Loucy (cell line): ENCODE measurements around the gene TM9SF3.

ENCODE experiments used
- EZH2phosphoT487 ChIP-seq: fragments of 200-600 bp; IDR thresholded peaks from 2 replicates; pipeline ENCODE4 v1.6.1; 2018; ENCODE audit warnings: antibody characterized with exemption, mild to moderate bottlenecking, moderate library complexity, borderline replicate concordance
- TF ChIP-seq, protein P1 (sequence below): fragments of 200-600 bp; sonication (generic); conservative IDR thresholded peaks from 2 replicates; pipeline ENCODE4 v1.5.1; 2014; ENCODE audit warnings: mild to moderate bottlenecking, antibody characterized with exemption, low read length

DNA sequence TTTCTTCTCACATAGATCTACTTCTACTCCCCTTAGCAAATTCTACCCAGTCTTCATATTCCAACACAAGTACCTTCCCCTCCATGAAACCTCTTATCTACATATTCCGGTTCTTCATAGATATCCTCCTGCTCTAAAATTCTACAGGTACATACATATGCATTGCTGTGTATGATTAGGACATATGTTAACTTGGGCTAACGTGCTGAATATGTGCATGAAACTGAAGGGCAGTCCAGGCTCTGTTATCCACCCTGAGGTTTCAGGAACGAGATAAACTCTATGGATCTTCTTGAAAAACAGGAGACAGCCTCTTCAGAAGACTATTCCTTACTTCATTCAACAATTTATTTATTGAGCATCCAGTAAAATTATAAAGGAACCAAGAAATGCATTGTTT lies 31.5 kb downstream of the TM9SF3 start:
- TF ChIP-seq, protein P1, sequence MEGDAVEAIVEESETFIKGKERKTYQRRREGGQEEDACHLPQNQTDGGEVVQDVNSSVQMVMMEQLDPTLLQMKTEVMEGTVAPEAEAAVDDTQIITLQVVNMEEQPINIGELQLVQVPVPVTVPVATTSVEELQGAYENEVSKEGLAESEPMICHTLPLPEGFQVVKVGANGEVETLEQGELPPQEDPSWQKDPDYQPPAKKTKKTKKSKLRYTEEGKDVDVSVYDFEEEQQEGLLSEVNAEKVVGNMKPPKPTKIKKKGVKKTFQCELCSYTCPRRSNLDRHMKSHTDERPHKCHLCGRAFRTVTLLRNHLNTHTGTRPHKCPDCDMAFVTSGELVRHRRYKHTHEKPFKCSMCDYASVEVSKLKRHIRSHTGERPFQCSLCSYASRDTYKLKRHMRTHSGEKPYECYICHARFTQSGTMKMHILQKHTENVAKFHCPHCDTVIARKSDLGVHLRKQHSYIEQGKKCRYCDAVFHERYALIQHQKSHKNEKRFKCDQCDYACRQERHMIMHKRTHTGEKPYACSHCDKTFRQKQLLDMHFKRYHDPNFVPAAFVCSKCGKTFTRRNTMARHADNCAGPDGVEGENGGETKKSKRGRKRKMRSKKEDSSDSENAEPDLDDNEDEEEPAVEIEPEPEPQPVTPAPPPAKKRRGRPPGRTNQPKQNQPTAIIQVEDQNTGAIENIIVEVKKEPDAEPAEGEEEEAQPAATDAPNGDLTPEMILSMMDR, result no peak
- TF ChIP-seq EZH2phosphoT487, result no peak
